H54 (cell line): ENCODE measurements around the gene DCXR.
"Not testable (repeated sequence)": the region's sequence is repeated elsewhere in the genome, so short reads cannot be mapped to it uniquely, and the experiment has no call there.

Experiments
- DNase-seq: peaks from one replicate; pipeline ENCODE4 v3.0.0; 2011; ENCODE audit warnings: low spot score, mixed read lengths; ENCODE audit not compliant: insufficient read length
- FAIRE-seq: peaks from 3 replicates; lab custom pipeline; 2011; peaks lifted over from hg19 to GRCh38; lab: Jason Lieb, UNC
- POLR2A ChIP-seq: IDR thresholded peaks from 2 replicates; pipeline ENCODE4 v1.6.1; 2011; ENCODE audit warnings: low read depth, mild to moderate bottlenecking, low read length

The DCXR gene

GRCh38 chr17:82047914-82048570 is 10.5 kb upstream of the DCXR start:
- FAIRE-seq (no peak), DNase-seq (no peak)
- no peak for TF ChIP-seq POLR2A

- no peak for TF ChIP-seq POLR2A
- no peak for DNase-seq
- FAIRE-seq, result no peak
These were observed 9.9 kb upstream of the DCXR start for GRCh38 chr17:82047379-82047778.

GRCh38 chr17:82046903-82047302 is 9.4 kb upstream of the DCXR start:
- no peak for TF ChIP-seq POLR2A
- FAIRE-seq (no peak), DNase-seq (no peak)

- FAIRE-seq (no peak), DNase-seq (no peak)
- no peak for TF ChIP-seq POLR2A
These were observed 8.5 kb upstream of the DCXR start for GRCh38 chr17:82045936-82046484.

GRCh38 chr17:82043507-82043906 is 6.0 kb upstream of the DCXR start:
- no peak for FAIRE-seq
- TF ChIP-seq POLR2A, result no peak

GRCh38 chr17:82042649-82043048 is 5.2 kb upstream of the DCXR start:
- FAIRE-seq, result no peak
- no peak for TF ChIP-seq POLR2A
- no peak for DNase-seq

More at GRCh38 chr17:82043507-82043906, 6.0 kb upstream of the DCXR start:
- no peak for DNase-seq

GRCh38 chr17:82041144-82041814 is 3.8 kb upstream of the DCXR start:
- no peak for DNase-seq
- no peak for TF ChIP-seq POLR2A
- no peak for FAIRE-seq

GRCh38 chr17:82039695-82040299 is 2.3 kb upstream of the DCXR start:
- TF ChIP-seq POLR2A, result no peak
- FAIRE-seq (no peak), DNase-seq (no peak)

- not testable (repeated sequence) for DNase-seq, FAIRE-seq
These were observed 1.4 kb upstream of the DCXR start for GRCh38 chr17:82038796-82039409.

GRCh38 chr17:82037889-82038195 is 345 bp upstream of the DCXR start:
- FAIRE-seq (no peak), DNase-seq (no peak)
- TF ChIP-seq POLR2A, result no peak

- FAIRE-seq (no peak), DNase-seq (no peak)
- TF ChIP-seq POLR2A, result no peak
These were observed 834 bp downstream of the DCXR start for GRCh38 chr17:82036634-82037091.

- FAIRE-seq (no peak), DNase-seq (no peak)
- no peak for TF ChIP-seq POLR2A
These were observed 1.4 kb downstream of the DCXR start for GRCh38 chr17:82035956-82036633.

- TF ChIP-seq POLR2A, result no peak
- DNase-seq (no peak), FAIRE-seq (no peak)
These were observed 2.0 kb downstream of the DCXR start for GRCh38 chr17:82035488-82035887.
